Measurements from ENCODE around the gene MEIOB.

- TF ChIP-seq CTCF (IDR thresholded peaks at IDR 0.05; ENCODE audit: poor library complexity) (no peak), EZH2 (IDR thresholded peaks at IDR 0.05; ENCODE audit: borderline replicate concordance) (no peak)
Observed at GRCh38 chr16:1793578-1794220, 78.3 kb downstream of the MEIOB start, which contains the start of gene IGFALS.

Data from hepatocyte (in vitro differentiated cells).